ENCODE measurements around the gene KRIT1.

KRIT1 gene

DNA sequence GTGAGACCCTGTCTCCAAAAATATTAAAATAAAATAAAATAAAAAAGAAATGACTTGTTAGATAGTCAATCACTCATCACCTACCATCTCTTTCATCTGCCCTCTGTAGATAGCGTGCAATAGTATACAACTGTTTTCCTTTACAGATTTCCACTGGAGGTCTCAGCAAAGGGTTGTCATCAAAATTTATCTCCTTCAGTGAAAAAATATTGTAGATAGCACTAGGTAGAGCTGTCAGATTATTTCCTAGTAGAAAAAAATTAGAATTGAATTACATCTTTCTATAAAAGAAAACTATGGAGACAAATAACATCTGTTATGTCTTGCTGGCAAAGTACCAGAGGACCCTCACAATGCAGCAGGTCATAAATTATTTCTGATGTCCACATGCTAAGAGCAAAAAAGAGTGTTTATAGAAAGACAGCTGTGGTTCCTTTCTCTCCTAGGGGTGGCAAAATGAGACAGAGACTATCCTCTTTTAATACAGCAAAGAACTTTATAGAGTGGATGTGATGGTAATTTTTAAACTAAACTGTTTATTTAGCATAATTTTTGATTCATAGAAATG, 95.2 kb downstream of the KRIT1 start:
- DNase-seq: no peak

GRCh38 chr7:92149736-92150239, 95.9 kb downstream of the KRIT1 start:
- no peak for DNase-seq
